COR-L47 (cell line): ENCODE data around the gene VEPH1.

ENCODE experiments used
- DNase-seq: peaks from one replicate; lab custom pipeline; 2025; lab: John Stamatoyannopoulos, UW

Gene VEPH1

GRCh38 chr3:157429708-157430107 lies 73.5 kb downstream of the VEPH1 start:
- no peak for DNase-seq

GRCh38 chr3:157428853-157429252 lies 74.4 kb downstream of the VEPH1 start:
- no peak for DNase-seq

GRCh38 chr3:157427901-157428300 lies 75.3 kb downstream of the VEPH1 start:
- DNase-seq = no peak

- no peak for DNase-seq
These were observed 79.9 kb downstream of the VEPH1 start for GRCh38 chr3:157423337-157423736.

GRCh38 chr3:157420606-157421130 lies 82.5 kb downstream of the VEPH1 start:
- no peak for DNase-seq

GRCh38 chr3:157418104-157418503 lies 85.1 kb downstream of the VEPH1 start:
- no peak for DNase-seq

GRCh38 chr3:157417247-157417646 lies 86.0 kb downstream of the VEPH1 start:
- DNase-seq = no peak

GRCh38 chr3:157416347-157417087 lies 86.7 kb downstream of the VEPH1 start:
- DNase-seq = no peak

- DNase-seq = no peak
These were observed 88.4 kb downstream of the VEPH1 start for GRCh38 chr3:157414861-157415260.

GRCh38 chr3:157412323-157412855 lies 90.8 kb downstream of the VEPH1 start:
- DNase-seq = no peak

GRCh38 chr3:157410945-157411344 lies 92.3 kb downstream of the VEPH1 start:
- DNase-seq = no peak

- no peak for DNase-seq
These were observed 93.7 kb downstream of the VEPH1 start for GRCh38 chr3:157409516-157409915.

- DNase-seq = no peak
These were observed 94.6 kb downstream of the VEPH1 start for GRCh38 chr3:157408499-157409149.

- DNase-seq = no peak
These were observed 95.4 kb downstream of the VEPH1 start for GRCh38 chr3:157407769-157408168.

GRCh38 chr3:157406394-157406793 lies 96.8 kb downstream of the VEPH1 start:
- no peak for DNase-seq

- DNase-seq = no peak
These were observed 97.8 kb downstream of the VEPH1 start for GRCh38 chr3:157405457-157405856.

GRCh38 chr3:157404381-157404780 lies 98.8 kb downstream of the VEPH1 start:
- no peak for DNase-seq

GRCh38 chr3:157398598-157398997 lies 104.6 kb downstream of the VEPH1 start:
- no peak for DNase-seq

GRCh38 chr3:157394411-157394810 lies 108.8 kb downstream of the VEPH1 start:
- no peak for DNase-seq

GRCh38 chr3:157393113-157393512 lies 110.1 kb downstream of the VEPH1 start:
- DNase-seq = no peak

- DNase-seq = no peak
These were observed 111.1 kb downstream of the VEPH1 start for GRCh38 chr3:157392104-157392503.

GRCh38 chr3:157390713-157391515 lies 112.3 kb downstream of the VEPH1 start:
- no peak for DNase-seq
